Measurements from ENCODE around the gene POGK. TPM values are rescaled to one million over a fixed set of nuclear protein-coding genes. Genes with fewer than 3 reads are reported as not detected.

The POGK gene
- total RNA-seq, 1 experiment from 2014 or later = 27.2 TPM

- intact Hi-C loops (cut with micrococcal nuclease; ENCODE audit: unreplicated experiment) = no loop called here
- H3K4me1 Mint-ChIP-seq (ENCODE audit: low read depth, unreplicated experiment) = peaks cover 40% of the 10 kb centered on the region
- BruUV-seq (replicated peaks) = no TSS peak
- ChIA-PET POLR2A (no interaction called here), CTCF (no interaction called here)
- H3K27ac Mint-ChIP-seq (ENCODE audit: unreplicated experiment) = peak overlapping the region; percentile 75
- no peaks in the 10 kb centered on the region for H3K27me3 Mint-ChIP-seq (ENCODE audit: insufficient read depth, unreplicated experiment)
- peaks cover 4% of the 10 kb centered on the region for H3K36me3 ChIP-seq (ENCODE audit: control insufficient read depth, insufficient read depth, low read length)
- H3K36me3 Mint-ChIP-seq (ENCODE audit: insufficient read depth, unreplicated experiment) = peaks cover 91% of the 10 kb centered on the region
- H3K27me3 ChIP-seq (replicated peaks; ENCODE audit: control insufficient read depth, insufficient read depth, low read length) = no peaks in the 10 kb centered on the region
- no peaks in the 10 kb centered on the region for H3K9me3 Mint-ChIP-seq (ENCODE audit: unreplicated experiment)
- H3K4me1 ChIP-seq = peaks cover 38% of the 10 kb centered on the region
- no peak for DNase-seq
- TF ChIP-seq CTCF (IDR thresholded peaks at IDR 0.05; ENCODE audit: insufficient read depth in 1 of 2, low read depth in 1 of 2, low read length in 1 of 2, severe bottlenecking in 1 of 2, unreplicated experiment in 1 of 2) = no peak
- H3K4me3 ChIP-seq (ENCODE audit: low read depth, low read length) = no peak overlapping the region
- H3K4me3 Mint-ChIP-seq (ENCODE audit: unreplicated experiment) = no peak overlapping the region
- H3K9me3 ChIP-seq = no peaks in the 10 kb centered on the region
Observed at GRCh38 chr1:166844791-166845190, 5.5 kb downstream of the POGK start.

- CTCF ChIA-PET = no interaction called here
- no peaks in the 10 kb centered on the region for H3K9me3 ChIP-seq
- H3K27ac Mint-ChIP-seq (ENCODE audit: unreplicated experiment) = no peak overlapping the region
Observed at GRCh38 chr1:166848193-166848592, 8.9 kb downstream of the POGK start.

GRCh38 chr1:166849135-166849534 lies 9.9 kb downstream of the POGK start:
- no peak overlapping the region for H3K27ac Mint-ChIP-seq (ENCODE audit: unreplicated experiment)
- peaks cover 4% of the 10 kb centered on the region; the same call in 1 of the 2 replicates for H3K36me3 ChIP-seq (ENCODE audit: control insufficient read depth, insufficient read depth, low read length)
- no peaks in the 10 kb centered on the region for H3K27me3 ChIP-seq (replicated peaks; ENCODE audit: control insufficient read depth, insufficient read depth, low read length)
- H3K4me1 Mint-ChIP-seq (ENCODE audit: low read depth, unreplicated experiment) = peaks cover 8% of the 10 kb centered on the region
- ChIA-PET CTCF (no interaction called here), POLR2A (no interaction called here)
- H3K4me3 ChIP-seq (ENCODE audit: low read depth, low read length) = no peak overlapping the region
- TF ChIP-seq CTCF (IDR thresholded peaks at IDR 0.05; ENCODE audit: insufficient read depth in 1 of 2, low read depth in 1 of 2, low read length in 1 of 2, severe bottlenecking in 1 of 2, unreplicated experiment in 1 of 2) = no peak
- no peaks in the 10 kb centered on the region for H3K27me3 Mint-ChIP-seq (ENCODE audit: insufficient read depth, unreplicated experiment)
- peaks cover 96% of the 10 kb centered on the region for H3K36me3 Mint-ChIP-seq (ENCODE audit: insufficient read depth, unreplicated experiment)
- peaks cover 4% of the 10 kb centered on the region for H3K4me1 ChIP-seq
- H3K9me3 Mint-ChIP-seq (ENCODE audit: unreplicated experiment) = no peaks in the 10 kb centered on the region
- intact Hi-C loops (cut with micrococcal nuclease; ENCODE audit: unreplicated experiment) = no loop called here
- H3K4me3 Mint-ChIP-seq (ENCODE audit: unreplicated experiment) = no peak overlapping the region
- no TSS peak for BruUV-seq (replicated peaks)
- H3K9me3 ChIP-seq = no peaks in the 10 kb centered on the region
- no peak for DNase-seq

More at GRCh38 chr1:166848193-166848592, 8.9 kb downstream of the POGK start:
- Mint-ChIP-seq H3K9me3 (ENCODE audit: unreplicated experiment) (no peaks in the 10 kb centered on the region), H3K4me3 (ENCODE audit: unreplicated experiment) (no peak overlapping the region), H3K27me3 (ENCODE audit: insufficient read depth, unreplicated experiment) (no peaks in the 10 kb centered on the region), H3K4me1 (ENCODE audit: low read depth, unreplicated experiment) (peaks cover 17% of the 10 kb centered on the region), H3K36me3 (ENCODE audit: insufficient read depth, unreplicated experiment) (peaks cover 96% of the 10 kb centered on the region)
- no peak overlapping the region for H3K4me3 ChIP-seq (ENCODE audit: low read depth, low read length)
- no peak for DNase-seq
- no peak for TF ChIP-seq CTCF (IDR thresholded peaks at IDR 0.05; ENCODE audit: insufficient read depth in 1 of 2, low read depth in 1 of 2, low read length in 1 of 2, severe bottlenecking in 1 of 2, unreplicated experiment in 1 of 2)
- peaks cover 6% of the 10 kb centered on the region; the same call in 1 of the 2 replicates for H3K36me3 ChIP-seq (ENCODE audit: control insufficient read depth, insufficient read depth, low read length)
- BruUV-seq (replicated peaks) = no TSS peak
- H3K27me3 ChIP-seq (replicated peaks; ENCODE audit: control insufficient read depth, insufficient read depth, low read length) = no peaks in the 10 kb centered on the region
- intact Hi-C loops (cut with micrococcal nuclease; ENCODE audit: unreplicated experiment) = no loop called here
- H3K4me1 ChIP-seq = peaks cover 13% of the 10 kb centered on the region
- POLR2A ChIA-PET = no interaction called here

Data from Caco-2 (cell line).